Tibial artery (tissue), 4 donors: ENCODE results near the gene CBL.

Source experiments
- DNase-seq, 2 donors: peaks; one replicate each; pipeline ENCODE4 v3.0.0-alpha.2; 2019
- H3K27ac ChIP-seq, 2 donors: fragments of 200-600 bp; sonication (generic) in 1 of 2; 1 replicate in 1 of 2; 2 replicates in 1 of 2; pipeline ENCODE4 v1.5.1; 2018 to 2019; ENCODE audit warnings: mild to moderate bottlenecking in 1 of 2
- H3K27me3 ChIP-seq, 2 donors: fragments of 200-600 bp; sonication (generic) in 1 of 2; one replicate each; pipeline versions ENCODE4 v1.5.1 to v1.6.0; 2016 to 2019
- H3K36me3 ChIP-seq, 3 donors: fragments of 200-600 bp; sonication (generic) in 2 of 3; one replicate each; pipeline ENCODE4 v1.5.1; 2016 to 2019; ENCODE audit warnings: mild to moderate bottlenecking in 2 of 3
- H3K4me1 ChIP-seq, 4 donors: fragments of 200-600 bp; sonication (generic) in 2 of 4; 1 replicate in 3 of 4; 2 replicates in 1 of 4; pipeline ENCODE4 v1.5.1; 2016 to 2019
- H3K4me3 ChIP-seq, 2 donors: fragments of 200-600 bp; sonication (generic) in 1 of 2; 1 replicate in 1 of 2; 2 replicates in 1 of 2; pipeline ENCODE4 v1.5.1; 2018 to 2019; ENCODE audit warnings: mild to moderate bottlenecking in 2 of 2
- H3K9me3 ChIP-seq, 3 donors: fragments of 200-600 bp; sonication (generic) in 1 of 3; one replicate each; pipeline ENCODE4 v1.5.1; 2016 to 2019
- CTCF ChIP-seq, 2 experiments: fragments of 200-600 bp in 1 of 2; fragments of 450-650 bp in 1 of 2; IDR thresholded peaks; one replicate each; pipeline ENCODE4 v1.5.1; 2017 to 2019; ENCODE audit warnings: antibody characterized with exemption in 2 of 2, mild to moderate bottlenecking in 1 of 2, moderate library complexity in 1 of 2
- intact Hi-C: fragments of 100-400 bp; cut with DNase I; formaldehyde crosslinking; loops from one replicate; pipeline ENCODE4 v1.15.0; 2023; ENCODE audit warnings: low total_unique reads

The CBL gene

GRCh38 chr11:119314726-119315125 is 108.6 kb downstream of the CBL start:
- intact Hi-C loops, result no loop called here
- Histone ChIP-seq H3K27ac (peak overlapping the region; percentile 99), H3K9me3 (no peaks in the 10 kb centered on the region), H3K36me3 (peaks cover 53 to 62% (median 60%) of the 10 kb centered on the region in 3 donors), H3K4me1 (peaks cover 0 to 84% (median 68%) of the 10 kb centered on the region in 4 donors), H3K4me3 (peak overlapping the region; percentile 97 to 99), H3K27me3 (no peaks in the 10 kb centered on the region)
- peak in 1 of 2 donors; percentile 68 for DNase-seq
- TF ChIP-seq CTCF (IDR thresholded peaks at IDR 0.05), result no peak

- Histone ChIP-seq H3K27ac (peak overlapping the region; percentile 99), H3K27me3 (no peaks in the 10 kb centered on the region), H3K36me3 (peaks cover 47 to 56% (median 53%) of the 10 kb centered on the region in 3 donors), H3K9me3 (no peaks in the 10 kb centered on the region), H3K4me1 (peaks cover 0 to 84% (median 70%) of the 10 kb centered on the region in 4 donors), H3K4me3 (peak overlapping the region; percentile 97 to 99)
- intact Hi-C loops, result no loop called here
- DNase-seq, result peak in 1 of 2 donors; percentile 91
- peak; percentile 31 to 36 for TF ChIP-seq CTCF (IDR thresholded peaks at IDR 0.05)
Measured at GRCh38 chr11:119315131-119316015, 109.2 kb downstream of the CBL start.

GRCh38 chr11:119316016-119316728 is 110.0 kb downstream of the CBL start:
- Histone ChIP-seq H3K36me3 (peaks cover 39 to 48% (median 45%) of the 10 kb centered on the region in 3 donors), H3K27me3 (no peaks in the 10 kb centered on the region), H3K9me3 (no peaks in the 10 kb centered on the region), H3K4me1 (peaks cover 0 to 84% (median 68%) of the 10 kb centered on the region in 4 donors), H3K27ac (peak overlapping the region; percentile 99), H3K4me3 (peak overlapping the region; percentile 97 to 99)
- peak; percentile 87 to 98 for DNase-seq
- intact Hi-C loops, result no loop called here
- TF ChIP-seq CTCF (IDR thresholded peaks at IDR 0.05), result no peak

GRCh38 chr11:119316729-119317591 is 110.8 kb downstream of the CBL start, which contains the start of gene MCAM:
TSS of gene MCAM (minus strand) at chr11:119317130. CDS start at chr11:119317101, 29 bp downstream.
- peak; percentile 79 to 97 for DNase-seq
- intact Hi-C loops, result no loop called here
- TF ChIP-seq CTCF (IDR thresholded peaks at IDR 0.05), result no peak
- H3K9me3 ChIP-seq, result no peaks in the 10 kb centered on the region
- no peaks in the 10 kb centered on the region for H3K27me3 ChIP-seq
- peak within 1 kb of the TSS; percentile 97 to 99 for H3K4me3 ChIP-seq
- peaks cover 31 to 40% (median 37%) of the 10 kb centered on the region in 3 donors for H3K36me3 ChIP-seq
- H3K4me1 ChIP-seq, result peaks cover 0 to 84% (median 67%) of the 10 kb centered on the region in 4 donors
- H3K27ac ChIP-seq, result peak within 1 kb of the TSS; percentile 99
